H9 (cell line): ENCODE results near the gene ENC1. TPM values are rescaled to one million over a fixed set of nuclear protein-coding genes. Genes with fewer than 3 reads are reported as not detected.
A peak's percentile ranks its signal among the peaks of the same experiment; 100 is the strongest.

Experiments
- DNase-seq: peaks from one replicate; pipeline ENCODE4 v3.0.0-alpha.2; 2017
- H2AFZ ChIP-seq: one replicate; pipeline ENCODE4 v1.6.1; 2013; ENCODE audit warnings: mild to moderate bottlenecking, low read length, control low read depth, moderate library complexity
- H2AK5ac ChIP-seq: 2 replicates; pipeline ENCODE4 v1.6.1; 2013; ENCODE audit warnings: low read length, control low read depth, mixed read lengths; ENCODE audit not compliant: insufficient read length
- H2BK120ac ChIP-seq: one replicate; pipeline ENCODE4 v1.6.1; 2013; ENCODE audit warnings: low read depth, mild to moderate bottlenecking, low read length, control low read depth, inconsistent platforms; ENCODE audit not compliant: poor library complexity, severe bottlenecking
- H2BK12ac ChIP-seq: 2 replicates; pipeline ENCODE4 v1.6.1; 2013; ENCODE audit warnings: low read length, control low read depth, mixed read lengths, low read depth; ENCODE audit not compliant: insufficient read length
- H2BK15ac ChIP-seq: 2 replicates; pipeline ENCODE4 v1.6.1; 2013; ENCODE audit warnings: low read depth, low read length, control low read depth
- H2BK20ac ChIP-seq: one replicate; pipeline ENCODE4 v1.6.1; 2013; ENCODE audit warnings: low read depth, mild to moderate bottlenecking, low read length, control low read depth, inconsistent platforms; ENCODE audit not compliant: poor library complexity, severe bottlenecking
- H2BK5ac ChIP-seq: 2 replicates; pipeline ENCODE4 v1.6.1; 2013; ENCODE audit warnings: low read length, control low read depth, mixed read lengths; ENCODE audit not compliant: insufficient read length
- H3K14ac ChIP-seq: 2 replicates; pipeline ENCODE4 v1.6.1; 2013; ENCODE audit warnings: low read length, control low read depth; ENCODE audit not compliant: insufficient read depth
- H3K18ac ChIP-seq: 2 replicates; pipeline ENCODE4 v1.6.1; 2013; ENCODE audit warnings: low read depth, mild to moderate bottlenecking, mixed read lengths, low read length, control low read depth; ENCODE audit not compliant: insufficient read length
- H3K23ac ChIP-seq: 2 replicates; pipeline ENCODE4 v1.6.1; 2013; ENCODE audit warnings: low read length, control low read depth, mixed read lengths, low read depth; ENCODE audit not compliant: insufficient read length
- H3K23me2 ChIP-seq: 2 replicates; pipeline ENCODE4 v1.6.1; 2013; ENCODE audit warnings: low read depth, mild to moderate bottlenecking, mixed read lengths, low read length, control low read depth; ENCODE audit not compliant: insufficient read length, poor library complexity, severe bottlenecking
- H3K27ac ChIP-seq: 2 replicates; pipeline ENCODE4 v1.5.1; 2013; ENCODE audit warnings: low read length, control low read depth, mixed read lengths, low read depth; ENCODE audit not compliant: insufficient read length
- H3K27me3 ChIP-seq: 2 replicates; pipeline ENCODE4 v1.6.1; 2013; ENCODE audit warnings: low read length, control low read depth, inconsistent platforms; ENCODE audit not compliant: insufficient read depth
- H3K4ac ChIP-seq: 2 replicates; pipeline ENCODE4 v1.6.1; 2013; ENCODE audit warnings: low read depth, mild to moderate bottlenecking, control low read depth, inconsistent platforms, low read length, moderate library complexity
- H3K4me1 ChIP-seq: 2 replicates; pipeline ENCODE4 v1.6.1; 2013; ENCODE audit warnings: low read length, control low read depth, inconsistent platforms; ENCODE audit not compliant: insufficient read depth
- H3K4me2 ChIP-seq: 2 replicates; pipeline ENCODE4 v1.6.1; 2013; ENCODE audit warnings: low read length, control low read depth, mixed read lengths; ENCODE audit not compliant: insufficient read length, insufficient read depth
- H3K56ac ChIP-seq: 2 replicates; pipeline ENCODE4 v1.6.1; 2013; ENCODE audit warnings: low read depth, mild to moderate bottlenecking, mixed read lengths, low read length, control low read depth; ENCODE audit not compliant: insufficient read length
- H3K79me1 ChIP-seq: 2 replicates; pipeline ENCODE4 v1.6.1; 2013; ENCODE audit warnings: low read depth, mild to moderate bottlenecking, moderate library complexity, low read length, control low read depth, inconsistent platforms; ENCODE audit not compliant: insufficient read depth, poor library complexity, severe bottlenecking
- H3K79me2 ChIP-seq: 2 replicates; pipeline ENCODE4 v1.6.1; 2013; ENCODE audit warnings: low read length, control low read depth, inconsistent platforms; ENCODE audit not compliant: insufficient read depth
- H3K9ac ChIP-seq: 2 replicates; pipeline ENCODE4 v1.6.1; 2013; ENCODE audit warnings: low read length, control low read depth, mixed read lengths; ENCODE audit not compliant: insufficient read length; ENCODE audit errors: extremely low read depth
- H3K9me3 ChIP-seq: one replicate; pipeline ENCODE4 v1.6.1; 2013; ENCODE audit warnings: low read depth, low read length, inconsistent platforms; ENCODE audit not compliant: control insufficient read depth
- H3T11ph ChIP-seq: one replicate; pipeline ENCODE4 v1.6.1; 2013; ENCODE audit warnings: mild to moderate bottlenecking, low read length, control low read depth, inconsistent platforms
- H4K20me1 ChIP-seq: one replicate; pipeline ENCODE4 v1.6.1; 2013; ENCODE audit not compliant: control insufficient read depth, insufficient read length, insufficient read depth
- H4K5ac ChIP-seq: 2 replicates; pipeline ENCODE4 v1.6.1; 2013; ENCODE audit warnings: low read depth, mild to moderate bottlenecking, mixed read lengths, low read length, control low read depth; ENCODE audit not compliant: insufficient read length
- H4K8ac ChIP-seq: replicated peaks from 2 replicates; pipeline ENCODE4 v1.6.1; 2013; ENCODE audit warnings: low read length, control low read depth, mixed read lengths, low read depth; ENCODE audit not compliant: insufficient read length
- H4K91ac ChIP-seq: 2 replicates; pipeline ENCODE4 v1.6.1; 2013; ENCODE audit warnings: low read depth, mild to moderate bottlenecking, moderate library complexity, mixed read lengths, low read length, control low read depth; ENCODE audit not compliant: insufficient read length
- H3K27ac Mint-ChIP-seq, 3 experiments: 2 replicates in 2 of 3; 3 replicates in 1 of 3; pipeline ENCODE4 v1.8.0; 2020 to 2021; ENCODE audit warnings: mixed read lengths in 3 of 3, mild to moderate bottlenecking in 1 of 3, moderate library complexity in 1 of 3
- H3K27me3 Mint-ChIP-seq: 2 replicates; pipeline ENCODE4 v1.8.0; 2021; ENCODE audit warnings: low read depth, mild to moderate bottlenecking, moderate library complexity, mixed read lengths
- H3K36me3 Mint-ChIP-seq, 3 experiments: 2 replicates in 2 of 3; 3 replicates in 1 of 3; pipeline ENCODE4 v1.8.0; 2020 to 2021; ENCODE audit warnings: low read depth in 3 of 3, mixed read lengths in 3 of 3; ENCODE audit not compliant: insufficient read depth in 1 of 3
- H3K4me1 Mint-ChIP-seq, 2 experiments: 2 replicates each; pipeline ENCODE4 v1.8.0; 2020; ENCODE audit warnings: mixed read lengths in 2 of 2
- H3K4me3 Mint-ChIP-seq, 2 experiments: 2 replicates in 1 of 2; 3 replicates in 1 of 2; pipeline ENCODE4 v1.8.0; 2020 to 2021; ENCODE audit warnings: mild to moderate bottlenecking in 2 of 2, mixed read lengths in 2 of 2, moderate library complexity in 1 of 2
- H3K9me3 Mint-ChIP-seq, 2 experiments: 2 replicates in 1 of 2; 3 replicates in 1 of 2; pipeline ENCODE4 v1.8.0; 2020; ENCODE audit warnings: mild to moderate bottlenecking in 2 of 2, mixed read lengths in 2 of 2, moderate library complexity in 1 of 2
- CTCF ChIP-seq: fragments of 200-600 bp; sonication (generic); conservative IDR thresholded peaks from 3 replicates; pipeline ENCODE4 v1.8.0; 2021; ENCODE audit warnings: antibody characterized with exemption, mild to moderate bottlenecking
- WGBS: extraction: QIAGEN DNeasy Blood & Tissue Kit; methylation state at CpG from one replicate; pipeline ENCODE4 v1.1.7; 2013; ENCODE audit warnings: missing lambda C conversion rate, low lambda C conversion rate, mixed read lengths; ENCODE audit not compliant: insufficient read length; ENCODE audit errors: extremely low coverage; 5-methylcytosine and 5-hydroxymethylcytosine counted together
- total RNA-seq: library from RNA; stranded (reverse); gene quantifications from 2 replicates; pipeline ENCODE4 v1.2.1, GENCODE V29; 2021

Gene ENC1
- total RNA-seq, 1 experiment from 2014 or later, result 14.4 TPM

GRCh38 chr5:74670396-74671038 is 30.0 kb upstream of the ENC1 start:
- Histone ChIP-seq H4K20me1 (no peaks in the 10 kb centered on the region), H3T11ph (no peak overlapping the region), H3K18ac (no peak overlapping the region), H3K9ac (no peak overlapping the region), H2AK5ac (no peak overlapping the region), H3K56ac (no peak overlapping the region), H2BK5ac (no peak overlapping the region), H4K8ac (no peak overlapping the region), H3K4ac (no peak overlapping the region), H3K79me2 (no peaks in the 10 kb centered on the region; the same call in 1 of the 2 replicates), H3K27me3 (no peaks in the 10 kb centered on the region), H3K4me1 (no peaks in the 10 kb centered on the region; the same call in 1 of the 2 replicates), H2BK15ac (no peak overlapping the region), H3K4me2 (no peak overlapping the region), H4K91ac (no peak overlapping the region), H3K23me2 (no peaks in the 10 kb centered on the region), H2BK12ac (no peak overlapping the region), H3K9me3 (no peaks in the 10 kb centered on the region), H2BK120ac (no peak overlapping the region), H3K14ac (no peak overlapping the region), H2AFZ (no peak overlapping the region), H4K5ac (no peak overlapping the region), H2BK20ac (no peak overlapping the region), H3K27ac (no peak overlapping the region), H3K23ac (no peak overlapping the region), H3K79me1 (no peaks in the 10 kb centered on the region)
- Mint-ChIP-seq H3K36me3 (no peaks in the 10 kb centered on the region; a peak in 1 of 7 replicates), H3K27me3 (no peaks in the 10 kb centered on the region), H3K9me3 (no peaks in the 10 kb centered on the region), H3K27ac (peak overlapping the region in 1 of 3 experiments; percentile 16; a peak in 1 of 7 replicates), H3K4me3 (no peak overlapping the region), H3K4me1 (peaks cover 9 to 18% of the 10 kb centered on the region in 2 experiments)
- TF ChIP-seq CTCF, result no peak
- no CpG with 5 or more reads among the region's 11 CpGs for WGBS
- no peak for DNase-seq
